ENCODE results near the gene MRPL39.

- TF ChIP-seq MAZ (IDR thresholded peaks at IDR 0.05; ENCODE audit: borderline replicate concordance, low read depth, low read length) (no peak), HOXB13 (CRISPR knock-in tag; IDR thresholded peaks at IDR 0.05; ENCODE audit: low read depth) (no peak), POLR2A (IDR thresholded peaks at IDR 0.05; ENCODE audit: low read length) (no peak), ZC3H11A (IDR thresholded peaks at IDR 0.05) (no peak), RCOR1 (IDR thresholded peaks at IDR 0.05; ENCODE audit: low read depth, low read length) (no peak), CTCF (IDR thresholded peaks at IDR 0.05) (no peak), NPAS2 (CRISPR knock-in tag; IDR thresholded peaks at IDR 0.05; ENCODE audit: borderline replicate concordance) (no peak), EP300 (IDR thresholded peaks at IDR 0.05) (no peak), RFX5 (IDR thresholded peaks at IDR 0.05) (no peak)
These were observed 49.1 kb upstream of the MRPL39 start for GRCh38 chr21:25656412-25656811.
